Smooth muscle cell of bladder (primary cell): ENCODE results near the gene CEACAM19. TPM values are rescaled to one million over a fixed set of nuclear protein-coding genes. Genes with fewer than 3 reads are reported as not detected.

ENCODE experiments used
- total RNA-seq: library from RNA; depleted of rRNA; stranded (reverse); fragments of >200 nt; gene quantifications from 2 replicates; pipeline ENCODE4 v1.2.3, GENCODE V29; 2014

The CEACAM19 gene
- total RNA-seq, result 2.0 and 2.4 TPM in 2 replicates

GRCh38 chr19:44671400-44671799 is at the start of gene CEACAM19:
TSS of gene CEACAM19 (plus strand) at chr19:44671482. CDS start at chr19:44671932, 450 bp downstream.

GRCh38 chr19:44643605-44644401 is 27.5 kb upstream of the CEACAM19 start, which contains the start of gene PVR:
TSS of gene PVR (plus strand) at chr19:44643910. CDS start at chr19:44644097, 187 bp downstream.

GRCh38 chr19:44698492-44699201 is 27.4 kb downstream of the CEACAM19 start, which contains the start of gene CEACAM16:
TSS of gene CEACAM16 (plus strand) at chr19:44699151. CDS start at chr19:44701457, 2,306 bp downstream.

Other genes starting within 250 kb of the CEACAM19 start
- gene ZNF229, start 223.0 kb upstream of the CEACAM19 start, total RNA-seq, result 12.2 and 13.5 TPM in 2 replicates
- 5.7 and 7.1 TPM in 2 replicates for gene ZNF180, start 171.0 kb upstream of the CEACAM19 start, total RNA-seq
- gene CEACAM20, start 141.8 kb upstream of the CEACAM19 start, total RNA-seq, result not detected in 2 replicates
- not detected in 2 replicates for gene IGSF23, start 57.9 kb upstream of the CEACAM19 start, total RNA-seq
- 40.5 and 52.5 TPM in 2 replicates for gene PVR, start 27.6 kb upstream of the CEACAM19 start, total RNA-seq
- not detected in 2 replicates for gene CEACAM16, start 27.7 kb downstream of the CEACAM19 start, total RNA-seq
- gene BCL3, start 77.2 kb downstream of the CEACAM19 start, total RNA-seq, result 6.3 and 8.0 TPM in 2 replicates
- gene CBLC, start 106.4 kb downstream of the CEACAM19 start, total RNA-seq, result 0.14 TPM in 1 of 2 replicates, not detected in the other
- 5.0 and 6.1 TPM in 2 replicates for gene BCAM, start 137.6 kb downstream of the CEACAM19 start, total RNA-seq
- 57.8 and 61.3 TPM in 2 replicates for gene NECTIN2, start 174.8 kb downstream of the CEACAM19 start, total RNA-seq
- gene TOMM40, start 219.8 kb downstream of the CEACAM19 start, total RNA-seq, result 31.4 and 35.1 TPM in 2 replicates
- 7.7 and 18.3 TPM in 2 replicates for gene APOE, start 234.3 kb downstream of the CEACAM19 start, total RNA-seq
- gene APOC1, start 243.1 kb downstream of the CEACAM19 start, total RNA-seq, result 1.8 and 3.6 TPM in 2 replicates